ENCODE measurements around the gene HCN4. TPM values are rescaled to one million over a fixed set of nuclear protein-coding genes. Genes with fewer than 3 reads are reported as not detected.

Gene HCN4
- total and polyA plus RNA-seq, 2 donors (not counting 3 experiments of a cell fraction or from before 2014, with no cell fraction given) = 0.01 TPM; not detected in 1

- dilution Hi-C loops (cut with MboI; ENCODE audit: extremely low pct_ligation_motif_present, low sequenced_read_pairs) (no loop called here), intact Hi-C loops (cut with micrococcal nuclease) (no loop called here)
- CTCF ChIA-PET = no interaction called here
- TF ChIP-seq GATA2 (IDR thresholded peaks at IDR 0.05; ENCODE audit: insufficient read depth, insufficient read length, low read depth, low read length) = no peak
- no peak for TF ChIP-seq POLR2A (IDR thresholded peaks at IDR 0.05; ENCODE audit: low read depth, low read length)
- no peak for TF ChIP-seq CTCF (IDR thresholded peaks at IDR 0.05; ENCODE audit: extremely low read depth in 1 of 2, insufficient read depth in 1 of 2, low read depth in 1 of 2, low read length in 2 of 2)
- no peak for TF ChIP-seq MYC (IDR thresholded peaks at IDR 0.05; ENCODE audit: low read depth, low read length)
- TF ChIP-seq JUN (IDR thresholded peaks at IDR 0.05; ENCODE audit: borderline replicate concordance, insufficient read depth, insufficient read length, low read depth) = no peak
- no peak for TF ChIP-seq FOS (IDR thresholded peaks at IDR 0.05; ENCODE audit: borderline replicate concordance, insufficient read depth, low read length)
- TF ChIP-seq MAX (IDR thresholded peaks at IDR 0.05; ENCODE audit: insufficient read depth, insufficient read length) = no peak
- TF ChIP-seq POLR2AphosphoS5 (IDR thresholded peaks at IDR 0.05; ENCODE audit: insufficient read depth, low read depth, low read length) = no peak
- TF ChIP-seq EZH2 (IDR thresholded peaks at IDR 0.05; ENCODE audit: borderline replicate concordance, low read depth, low read length, severe bottlenecking) = no peak
- no peaks in the 10 kb centered on the region for H3K36me3 ChIP-seq (ENCODE audit: control insufficient read depth in 2 of 2, extremely low read depth in 1 of 2, insufficient read depth in 2 of 2, low read length in 2 of 2)
- H3K9me3 ChIP-seq (replicated peaks; ENCODE audit: control insufficient read depth, insufficient read depth, low read length) = no peaks in the 10 kb centered on the region
- no TSS peak for BruUV-seq (replicated peaks)
- POLR2A ChIA-PET = no interaction called here
- no peak overlapping the region for H3K9ac ChIP-seq (replicated peaks; ENCODE audit: extremely low read depth, insufficient read depth, low read length)
- H3K9me1 ChIP-seq (replicated peaks; ENCODE audit: control insufficient read depth, extremely low read depth, insufficient read depth, low read length) = no peaks in the 10 kb centered on the region
- no peaks in the 10 kb centered on the region for H3K4me1 ChIP-seq (ENCODE audit: control insufficient read depth, extremely low read depth, insufficient read depth, low read length)
- no peak for DNase-seq (ENCODE audit: low read depth, low spot score)
- no peak for FAIRE-seq
- H4K20me1 ChIP-seq (replicated peaks; ENCODE audit: control insufficient read depth, extremely low read depth, insufficient read depth, low read length) = no peaks in the 10 kb centered on the region
- H3K27me3 ChIP-seq (ENCODE audit: control insufficient read depth in 2 of 2, insufficient read depth in 2 of 2, low read length in 2 of 2) = no peaks in the 10 kb centered on the region
- no peaks in the 10 kb centered on the region for H3K79me2 ChIP-seq (ENCODE audit: control insufficient read depth, insufficient read depth, low read length)
- no peak overlapping the region for H3K4me2 ChIP-seq (ENCODE audit: insufficient read depth, low read length)
- no peak overlapping the region for H3K27ac ChIP-seq (ENCODE audit: insufficient read depth, low read depth, low read length)
- H2AFZ ChIP-seq (ENCODE audit: low read depth, low read length) = no peak overlapping the region
- no peak overlapping the region for H3K4me3 ChIP-seq (replicated peaks in 1 of 3; ENCODE audit: insufficient read depth in 1 of 3, low read depth in 1 of 3, low read length in 3 of 3)
Observed at GRCh38 chr15:73386238-73386637, 17.5 kb upstream of the HCN4 start.

All from endothelial cell of umbilical vein (primary cell).